K562 (cell line): ENCODE results near the gene SH3GL3. TPM values are rescaled to one million over a fixed set of nuclear protein-coding genes. Genes with fewer than 3 reads are reported as not detected.

Experiments used
- ATAC-seq: fragments of 200-7000 bp; cut with Tn5 transposase; 3 replicates; pipeline ENCODE4 v1.9.1; 2020; ENCODE audit warnings: moderate library complexity
- BruUV-seq: library from RNA; stranded (reverse); fragments of 400-500 nt; replicated peaks from 2 replicates; lab custom pipeline; 2021; lab: Mats Ljungman, UMichigan
- CTCF ChIA-PET: fragments of 300-600 bp; formaldehyde crosslinking; extraction: SDS; loops from one replicate; lab custom pipeline; 2021; ENCODE audit warnings: low intra/inter-chr PET ratio; lab: Yijun Ruan, JAX
- POLR2A ChIA-PET: fragments of 300-600, 350-650 bp; sonication (Branson Sonifier 250); formaldehyde crosslinking; extraction: SDS; loops from one replicate; lab custom pipeline; 2021; ENCODE audit warnings: antibody characterized with exemption, inconsistent platforms; lab: Yijun Ruan, JAX
- DNase-seq, 4 experiments: peaks; one replicate each; pipeline versions ENCODE4 v3.0.0 to v3.0.0-alpha.2; 2011 to 2018; ENCODE audit warnings: low spot score in 3 of 4, mixed read lengths in 3 of 4; ENCODE audit errors: extremely low read depth in 1 of 4
- FAIRE-seq: peaks from 2 replicates; lab custom pipeline; 2011; peaks lifted over from hg19 to GRCh38; lab: Jason Lieb, UNC
- H2AFZ ChIP-seq: 2 replicates; pipeline ENCODE4 v1.6.0; 2011; ENCODE audit warnings: low read depth, low read length, control low read depth, inconsistent platforms
- H3K27ac ChIP-seq: fragments of 200-600 bp; 3 replicates; pipeline ENCODE4 v1.8.0; 2011; ENCODE audit warnings: low read depth, mild to moderate bottlenecking, control low read depth, inconsistent platforms, low read length, moderate library complexity, mixed read lengths; ENCODE audit errors: extremely low read depth
- H3K27me3 ChIP-seq, 2 experiments: fragments of 300-600 bp in 1 of 2; 2 replicates in 1 of 2; 3 replicates in 1 of 2; pipeline versions ENCODE4 v1.6.0 to v1.8.0; 2011; ENCODE audit warnings: inconsistent platforms in 2 of 2, low read length in 2 of 2, mild to moderate bottlenecking in 1 of 2, mixed read lengths in 1 of 2, moderate library complexity in 1 of 2; ENCODE audit not compliant: control insufficient read depth in 2 of 2, insufficient read depth in 2 of 2
- H3K36me3 ChIP-seq: fragments of 300-600 bp; 3 replicates; pipeline ENCODE4 v1.8.0; 2011; ENCODE audit warnings: mild to moderate bottlenecking, low read length, inconsistent platforms; ENCODE audit not compliant: control insufficient read depth, insufficient read depth
- H3K4me1 ChIP-seq, 2 experiments: fragments of 200-600 bp in 1 of 2; replicated peaks in 1 of 2; 2 replicates in 1 of 2; 3 replicates in 1 of 2; pipeline versions ENCODE4 v1.5.1 to v1.8.0; 2011; ENCODE audit warnings: inconsistent platforms in 2 of 2, low read length in 2 of 2, mild to moderate bottlenecking in 1 of 2, mixed read lengths in 1 of 2, moderate library complexity in 1 of 2; ENCODE audit not compliant: control insufficient read depth in 2 of 2, insufficient read depth in 2 of 2
- H3K4me2 ChIP-seq: 2 replicates; pipeline ENCODE4 v1.6.1; 2011; ENCODE audit warnings: low read length, control low read depth, inconsistent platforms, mixed read lengths; ENCODE audit not compliant: insufficient read depth
- H3K4me3 ChIP-seq: fragments of 200-600 bp; sonication (generic), shearing (Covaris generic); 2 replicates; pipeline ENCODE4 v1.5.1; 2016; ENCODE audit warnings: control low read depth, inconsistent platforms
- H3K79me2 ChIP-seq: fragments of 200-600 bp; 3 replicates; pipeline ENCODE4 v1.8.0; 2011; ENCODE audit warnings: low read length, inconsistent platforms; ENCODE audit not compliant: control insufficient read depth, insufficient read depth
- H3K9ac ChIP-seq, 2 experiments: 2 replicates each; pipeline versions ENCODE4 v1.6.0 to v1.6.1; 2011; ENCODE audit warnings: low read depth in 2 of 2, low read length in 2 of 2, control low read depth in 1 of 2, inconsistent platforms in 1 of 2, mild to moderate bottlenecking in 1 of 2, mixed read lengths in 1 of 2; ENCODE audit not compliant: insufficient read depth in 1 of 2
- H3K9me1 ChIP-seq: one replicate; pipeline ENCODE4 v1.6.0; 2011; ENCODE audit warnings: inconsistent platforms, mild to moderate bottlenecking, low read length, moderate library complexity; ENCODE audit not compliant: control insufficient read depth, insufficient read depth
- H3K9me3 ChIP-seq: replicated peaks from 2 replicates; pipeline ENCODE4 v1.5.1; 2011; ENCODE audit warnings: low read depth, low read length, inconsistent platforms; ENCODE audit not compliant: control insufficient read depth, insufficient read depth
- H4K20me1 ChIP-seq: replicated peaks from 2 replicates; pipeline ENCODE4 v1.6.1; 2011; ENCODE audit warnings: low read length, inconsistent platforms, mixed read lengths; ENCODE audit not compliant: control insufficient read depth, insufficient read depth
- ATF4 ChIP-seq: fragments of 450-650 bp; formaldehyde crosslinking; IDR thresholded peaks from 2 replicates; pipeline ENCODE4 v1.4.0; 2022; ENCODE audit warnings: mild to moderate bottlenecking, moderate library complexity
- XRCC4 ChIP-seq: IDR thresholded peaks from one replicate; pipeline ENCODE4 v1.6.1; 2011; ENCODE audit not compliant: insufficient read depth, insufficient read length; ENCODE audit errors: extremely low read depth
- ZNF609 ChIP-seq: sonication (generic); formaldehyde crosslinking; IDR thresholded peaks from 2 replicates; pipeline ENCODE4 v1.8.1; 2023; ENCODE audit warnings: missing genetic modification reagents, mild to moderate bottlenecking, borderline replicate concordance
- ZNF77 ChIP-seq: fragments of 250-450 bp; sonication (Bioruptor Pico); IDR thresholded peaks from 2 replicates; pipeline ENCODE4 v1.5.0; 2020
- WGBS: fragments of 100-300 bp; shearing (Covaris generic); methylation state at CpG from one replicate; pipeline ENCODE4 v1.1.6; 2016; ENCODE audit warnings: low coverage, mixed read lengths; ENCODE audit not compliant: insufficient coverage; ENCODE audit errors: missing lambda C conversion rate; 5-methylcytosine and 5-hydroxymethylcytosine counted together
- in situ Hi-C: fragments of 300-500 bp; cut with MboI; formaldehyde crosslinking; loops from 4 replicates; pipeline ENCODE4 v1.15.0; 2018; ENCODE audit warnings: inconsistent platforms, mixed read lengths
- intact Hi-C: fragments of 100-400 bp; cut with micrococcal nuclease; formaldehyde crosslinking; loops from 2 replicates; pipeline ENCODE4 v1.14.2; 2022
- polyA plus RNA-seq, 8 experiments: library from polyadenylated mRNA; depleted of rRNA in 4 of 8; stranded (reverse) in 5 of 8; unstranded in 3 of 8; fragments of >200 nt; fragmentation: Nextera tagmentation in 2 of 8; fragmentation: Illumina TruSeq in 1 of 8; extraction: Ambion mirVana in 2 of 8; extraction: Trizol in 1 of 8; gene quantifications; 2 replicates each; pipeline versions ENCODE4 v1.2.1 to v1.2.3, GENCODE V29; 2011 to 2014; ENCODE audit warnings: inconsistent platforms in 1 of 8, missing spikeins in 1 of 8
- total RNA-seq, 7 experiments: library from RNA; depleted of rRNA in 6 of 7; stranded (reverse); fragments of >200 nt in 6 of 7; fragmentation: Illumina TruSeq in 2 of 7; extraction: Trizol in 2 of 7; gene quantifications; 2 replicates each; pipeline versions ENCODE4 v1.2.1 to v1.2.3, GENCODE V29; 2011 to 2021; ENCODE audit warnings: low replicate concordance in 1 of 7

SH3GL3 gene
- total and polyA plus RNA-seq, 9 of the 15 experiments (the other 6 are each of a cell fraction or from before 2014, with no cell fraction given) = 3.9 to 16.0 (median 9.7) TPM

- no peak for TF ChIP-seq ZNF609 (CRISPR knock-in tag)
These were observed 724 bp upstream of the SH3GL3 start (continued) for GRCh38 chr15:83446417-83446816.

- peaks cover 18 to 19% of the 10 kb centered on the region in 2 experiments; a peak in 4 of 5 replicates for H3K4me1 ChIP-seq
- ATAC-seq = no peak
- TF ChIP-seq XRCC4 (no peak), ATF4 (CRISPR knock-in tag) (no peak), ZNF77 (no peak)
- TF ChIP-seq, all 486 proteins: peak for 0
- H3K9me3 ChIP-seq = no peaks in the 10 kb centered on the region
- peak overlapping the region; percentile 87 for H3K4me2 ChIP-seq
- H3K36me3 ChIP-seq = no peaks in the 10 kb centered on the region
- DNase-seq (no peak), FAIRE-seq (no peak)
- H4K20me1 ChIP-seq = 0 out of 2 replicates have a peak, but pooled peaks cover 5% of the 10 kb centered on the region
- no peaks in the 10 kb centered on the region; a peak in 1 of 5 replicates for H3K27me3 ChIP-seq
- POLR2A ChIA-PET = interaction anchor here (0.6 to 1.5 kb wide), 4 partner anchors 9 to 571 kb away, joined by 3 to 4 read pairs (median 3); no protein-coding TSS in a partner anchor
- H3K9ac ChIP-seq = no peak overlapping the region
- no peak overlapping the region; the same call in 2 of the 3 replicates for H3K27ac ChIP-seq
- CTCF ChIA-PET = no interaction called here
- H3K4me3 ChIP-seq = no peak overlapping the region
- H3K79me2 ChIP-seq = peaks cover 22% of the 10 kb centered on the region
- no peak overlapping the region for H2AFZ ChIP-seq
- intact Hi-C loops (no loop called here), in situ Hi-C loops (no loop called here)
- BruUV-seq = TSS peak; percentile 38
- H3K9me1 ChIP-seq = no peaks in the 10 kb centered on the region
- WGBS = 26% methylated on average over 3 of the region's 3 CpGs
These were observed 2.1 kb downstream of the SH3GL3 start for GRCh38 chr15:83449250-83449671.
